Measurements from ENCODE around the gene MIR17HG. TPM values are rescaled to one million over a fixed set of nuclear protein-coding genes. Genes with fewer than 3 reads are reported as not detected.

Gene MIR17HG
- total RNA-seq: 10 to 100 TPM; 20.3 to 21.3 TPM

GRCh38 chr13:91347202-91347995, at the start of gene MIR17HG:
MIR17HG (plus strand) TSS chr13:91347687.
- POLR2A ChIA-PET: interaction anchor here (0.6 to 3.0 kb wide), 10 partner anchors 10 to 61 kb away, joined by 3 to 35 read pairs (median 4); no protein-coding TSS in a partner anchor

GRCh38 chr13:91298060-91298459, 49.4 kb upstream of the MIR17HG start:
- intact Hi-C loops (cut with micrococcal nuclease): no loop called here
- no peak overlapping the region for H3K4me3 Mint-ChIP-seq
- H3K9me3 Mint-ChIP-seq: no peaks in the 10 kb centered on the region
- ChIA-PET CTCF (interaction anchor here (1.4 to 2.4 kb wide), 2 partner anchors 16 to 75 kb away, joined by 3 to 6 read pairs; no protein-coding TSS in a partner anchor), POLR2A (no interaction called here)
- TF ChIP-seq CTCF (IDR thresholded peaks at IDR 0.05): no peak
- no peak overlapping the region for H3K27ac Mint-ChIP-seq
- H3K36me3 Mint-ChIP-seq (ENCODE audit: low read depth): no peaks in the 10 kb centered on the region
- no peak for DNase-seq
- ATAC-seq: no peak
- H3K4me1 Mint-ChIP-seq (ENCODE audit: low read depth): no peaks in the 10 kb centered on the region
- peaks cover 6% of the 10 kb centered on the region for H3K27me3 Mint-ChIP-seq

More at GRCh38 chr13:91347202-91347995, at the start of gene MIR17HG:
- DNase-seq: peak; percentile 91
- TF ChIP-seq CTCF (IDR thresholded peaks at IDR 0.05): no peak
- Mint-ChIP-seq H3K27ac (peak within 1 kb of the TSS; percentile 98), H3K27me3 (no peaks in the 10 kb centered on the region), H3K36me3 (ENCODE audit: low read depth) (peaks cover 35% of the 10 kb centered on the region), H3K9me3 (no peaks in the 10 kb centered on the region), H3K4me1 (ENCODE audit: low read depth) (peaks cover 45% of the 10 kb centered on the region), H3K4me3 (peak within 1 kb of the TSS; percentile 97)
- intact Hi-C loops (cut with micrococcal nuclease): loop anchor here (2.0 kb wide), 1 partner anchor 35 kb away; no protein-coding TSS in a partner anchor
- CTCF ChIA-PET: interaction anchor here (1.4 to 2.8 kb wide), 3 partner anchors 16 to 34 kb away, joined by 4 to 18 read pairs (median 8); no protein-coding TSS in a partner anchor
- ATAC-seq: peak; percentile 61

- peaks cover 3% of the 10 kb centered on the region for H3K4me1 Mint-ChIP-seq (ENCODE audit: low read depth)
- intact Hi-C loops (cut with micrococcal nuclease): no loop called here
- no peak for ATAC-seq
- H3K4me3 Mint-ChIP-seq: no peak overlapping the region
- POLR2A ChIA-PET: no interaction called here
- peaks cover 2% of the 10 kb centered on the region for H3K27me3 Mint-ChIP-seq
- TF ChIP-seq CTCF (IDR thresholded peaks at IDR 0.05): no peak
- CTCF ChIA-PET: interaction anchor here (1.1 kb wide), 1 partner anchor 11 kb away, joined by 6 read pairs; no protein-coding TSS in a partner anchor
- H3K36me3 Mint-ChIP-seq (ENCODE audit: low read depth): no peaks in the 10 kb centered on the region
- no peak overlapping the region for H3K27ac Mint-ChIP-seq
- no peak for DNase-seq
- H3K9me3 Mint-ChIP-seq: no peaks in the 10 kb centered on the region
Measured at GRCh38 chr13:91302111-91302510, 45.4 kb upstream of the MIR17HG start.

- H3K4me3 Mint-ChIP-seq: no peak overlapping the region
- no peak overlapping the region for H3K27ac Mint-ChIP-seq
- intact Hi-C loops (cut with micrococcal nuclease): no loop called here
- H3K9me3 Mint-ChIP-seq: no peaks in the 10 kb centered on the region
- POLR2A ChIA-PET: no interaction called here
- CTCF ChIA-PET: interaction anchor here (1.1 kb wide), 1 partner anchor 11 kb away, joined by 6 read pairs; no protein-coding TSS in a partner anchor
- peaks cover 2% of the 10 kb centered on the region for H3K27me3 Mint-ChIP-seq
- DNase-seq: no peak
- H3K4me1 Mint-ChIP-seq (ENCODE audit: low read depth): peaks cover 3% of the 10 kb centered on the region
- no peak for ATAC-seq
- no peak for TF ChIP-seq CTCF (IDR thresholded peaks at IDR 0.05)
- no peaks in the 10 kb centered on the region for H3K36me3 Mint-ChIP-seq (ENCODE audit: low read depth)
Measured at GRCh38 chr13:91303031-91303430, 44.5 kb upstream of the MIR17HG start.

- ChIA-PET CTCF (no interaction called here), POLR2A (no interaction called here)
- peaks cover 3% of the 10 kb centered on the region for H3K4me1 Mint-ChIP-seq (ENCODE audit: low read depth)
- no peaks in the 10 kb centered on the region for H3K9me3 Mint-ChIP-seq
- DNase-seq (no peak), ATAC-seq (no peak)
- no peak overlapping the region for H3K27ac Mint-ChIP-seq
- no peak overlapping the region for H3K4me3 Mint-ChIP-seq
- no peaks in the 10 kb centered on the region for H3K36me3 Mint-ChIP-seq (ENCODE audit: low read depth)
- intact Hi-C loops (cut with micrococcal nuclease): no loop called here
- peaks cover 4% of the 10 kb centered on the region for H3K27me3 Mint-ChIP-seq
- TF ChIP-seq CTCF (IDR thresholded peaks at IDR 0.05): no peak
Measured at GRCh38 chr13:91304741-91305140, 42.7 kb upstream of the MIR17HG start.
